TTC549 (cell line): ENCODE data around the gene NLRP11.

ENCODE experiments used
- FAIRE-seq: peaks from 2 replicates; lab custom pipeline; 2012; peaks lifted over from hg19 to GRCh38; lab: Jason Lieb, UNC

The NLRP11 gene

DNA sequence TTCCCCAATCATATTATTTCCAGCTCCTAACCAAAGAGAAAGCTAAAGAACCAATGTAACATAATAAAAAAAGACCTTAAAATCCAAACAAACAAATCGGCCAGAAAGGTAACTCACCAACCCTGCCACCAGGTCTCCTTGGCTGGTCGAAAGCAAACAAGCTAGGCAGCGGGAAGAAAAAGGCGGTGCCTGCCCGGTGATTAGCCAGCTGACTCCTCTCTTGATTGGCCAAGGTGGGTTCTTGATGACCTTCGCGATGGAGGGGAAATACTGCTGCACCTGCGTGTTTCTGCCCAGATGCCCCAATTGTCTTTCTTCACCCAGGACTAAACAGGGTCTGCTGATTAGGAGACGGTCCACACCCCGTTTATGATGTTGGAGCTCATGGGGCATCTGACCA is at the start of gene NLRP11:
Gene NLRP11, minus strand, starts transcription at position 154 of the 400 bp plus-strand sequence. CDS start 13,825 bp downstream, outside the sequence.
- FAIRE-seq: no peak

DNA sequence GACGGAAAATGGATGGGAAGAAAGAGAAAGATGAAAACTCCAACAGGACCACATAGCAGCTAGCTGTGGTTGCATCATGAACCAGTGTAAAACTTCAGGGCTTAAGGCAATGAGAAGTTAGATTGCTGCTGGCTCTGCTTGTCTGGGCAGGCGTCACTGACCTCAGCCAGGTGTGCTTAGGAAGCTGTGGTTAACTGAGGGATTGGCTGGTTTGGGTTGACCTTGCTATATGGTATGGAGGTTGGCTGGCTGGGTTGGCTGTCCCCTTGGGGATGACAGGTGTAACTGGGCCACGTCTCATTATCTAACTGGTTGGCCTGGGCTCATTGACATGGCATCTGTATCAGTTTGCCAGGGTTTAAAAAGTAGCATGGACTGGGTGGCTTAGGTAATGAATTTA is 45.4 kb upstream of the NLRP11 start:
- no peak for FAIRE-seq

DNA sequence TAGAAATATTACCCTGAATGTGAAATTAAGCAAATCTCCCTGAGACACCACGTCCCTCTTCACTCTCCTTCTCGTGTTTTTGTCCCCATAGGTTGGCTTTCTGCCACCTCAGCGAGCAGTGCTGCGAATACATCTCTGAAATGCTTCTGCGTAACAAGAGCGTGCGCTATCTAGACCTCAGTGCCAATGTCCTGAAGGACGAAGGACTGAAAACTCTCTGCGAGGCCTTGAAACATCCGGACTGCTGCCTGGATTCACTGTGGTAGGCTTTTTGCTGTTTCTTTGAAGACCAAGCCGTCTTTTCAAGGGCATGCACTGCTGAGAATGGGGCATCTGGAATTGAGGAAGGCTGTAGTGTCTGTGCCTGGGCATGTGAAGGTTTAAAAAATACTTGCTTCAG is 38.9 kb upstream of the NLRP11 start:
- FAIRE-seq: no peak

DNA sequence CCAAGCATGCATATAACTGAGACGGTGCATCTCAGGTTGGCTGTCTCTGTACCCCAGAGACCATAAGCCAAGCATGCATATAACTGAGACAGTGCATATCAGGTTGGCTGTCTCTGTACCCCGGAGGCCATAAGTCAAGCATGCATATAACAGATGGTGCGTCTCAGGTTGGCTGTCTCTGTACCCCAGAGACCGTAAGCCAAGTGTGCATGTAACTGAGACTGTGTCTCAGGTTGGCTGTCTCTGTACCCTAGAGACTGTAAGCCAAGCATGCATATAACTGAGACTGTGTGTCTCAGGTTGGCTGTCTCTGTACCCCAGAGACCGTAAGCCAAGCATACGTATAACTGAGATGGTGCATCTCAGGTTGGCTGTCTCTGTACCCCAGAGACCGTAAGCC is 35.3 kb upstream of the NLRP11 start:
- FAIRE-seq: no peak

DNA sequence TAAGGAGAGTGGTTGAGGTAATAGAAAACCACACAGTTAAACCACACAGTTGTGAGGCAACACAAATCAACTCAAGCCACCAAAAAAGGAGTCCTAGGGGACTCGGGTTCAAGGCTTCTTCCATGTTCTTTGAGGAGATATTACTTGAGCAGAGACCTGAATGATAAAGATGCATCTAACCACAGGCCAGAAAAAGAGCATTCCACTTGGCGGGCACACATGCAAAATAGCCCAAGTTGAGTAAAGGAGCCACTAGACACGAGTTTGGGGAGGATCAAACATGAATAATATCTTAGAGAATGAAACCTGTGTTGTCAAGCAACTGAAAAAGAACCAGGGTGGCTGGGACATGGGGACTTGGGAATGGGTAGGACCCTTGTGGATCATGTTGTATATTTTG is 34.7 kb upstream of the NLRP11 start:
- no peak for FAIRE-seq

DNA sequence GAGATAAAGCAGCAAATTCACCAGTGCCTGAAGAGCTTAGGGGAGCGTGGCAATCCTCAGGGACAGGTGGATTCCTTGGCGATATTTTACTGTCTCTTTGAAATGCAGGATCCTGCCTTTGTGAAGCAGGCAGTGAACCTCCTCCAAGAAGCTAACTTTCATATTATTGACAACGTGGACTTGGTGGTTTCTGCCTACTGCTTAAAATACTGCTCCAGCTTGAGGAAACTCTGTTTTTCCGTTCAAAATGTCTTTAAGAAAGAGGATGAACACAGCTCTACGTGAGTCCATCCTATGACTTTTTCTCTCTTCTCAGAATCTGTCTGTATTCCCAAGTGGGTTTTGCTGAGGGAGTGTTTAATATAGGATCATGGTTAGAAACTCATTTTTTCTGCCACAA is 27.2 kb upstream of the NLRP11 start:
- no peak for FAIRE-seq

DNA sequence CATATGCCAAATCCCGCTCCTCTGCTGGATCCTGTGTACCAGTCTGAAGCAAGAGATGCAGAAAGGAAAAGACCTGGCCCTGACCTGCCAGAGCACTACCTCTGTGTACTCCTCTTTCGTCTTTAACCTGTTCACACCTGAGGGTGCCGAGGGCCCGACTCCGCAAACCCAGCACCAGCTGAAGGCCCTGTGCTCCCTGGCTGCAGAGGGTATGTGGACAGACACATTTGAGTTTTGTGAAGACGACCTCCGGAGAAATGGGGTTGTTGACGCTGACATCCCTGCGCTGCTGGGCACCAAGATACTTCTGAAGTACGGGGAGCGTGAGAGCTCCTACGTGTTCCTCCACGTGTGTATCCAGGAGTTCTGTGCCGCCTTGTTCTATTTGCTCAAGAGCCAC is 26.6 kb upstream of the NLRP11 start:
- no peak for FAIRE-seq

DNA sequence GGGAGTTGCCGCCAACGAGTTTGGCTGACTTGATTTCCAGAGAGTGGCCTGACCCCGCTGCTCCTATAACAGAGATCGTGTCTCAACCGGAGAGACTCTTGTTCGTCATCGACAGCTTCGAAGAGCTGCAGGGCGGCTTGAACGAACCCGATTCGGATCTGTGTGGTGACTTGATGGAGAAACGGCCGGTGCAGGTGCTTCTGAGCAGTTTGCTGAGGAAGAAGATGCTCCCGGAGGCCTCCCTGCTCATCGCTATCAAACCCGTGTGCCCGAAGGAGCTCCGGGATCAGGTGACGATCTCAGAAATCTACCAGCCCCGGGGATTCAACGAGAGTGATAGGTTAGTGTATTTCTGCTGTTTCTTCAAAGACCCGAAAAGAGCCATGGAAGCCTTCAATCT is 26.2 kb upstream of the NLRP11 start:
- FAIRE-seq: no peak

DNA sequence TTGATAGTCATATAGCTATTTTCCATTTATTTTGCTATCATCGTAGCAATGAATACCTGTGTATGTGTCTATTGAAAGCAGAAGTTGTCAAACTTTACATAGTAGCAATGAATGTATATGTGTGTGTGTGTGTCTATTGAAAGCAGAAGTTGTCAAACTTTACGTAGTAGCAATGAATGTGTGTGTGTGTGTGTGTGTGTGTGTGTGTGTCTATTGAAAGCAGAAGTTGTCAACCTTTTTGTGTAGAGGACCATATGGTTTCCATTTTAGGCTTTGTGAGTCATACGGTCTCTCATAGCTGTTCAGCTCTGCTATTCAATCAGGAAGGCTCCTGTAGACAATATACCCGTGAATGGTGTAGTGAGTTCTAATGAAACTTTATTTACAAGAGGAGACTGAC is 25.4 kb upstream of the NLRP11 start:
- no peak for FAIRE-seq

DNA sequence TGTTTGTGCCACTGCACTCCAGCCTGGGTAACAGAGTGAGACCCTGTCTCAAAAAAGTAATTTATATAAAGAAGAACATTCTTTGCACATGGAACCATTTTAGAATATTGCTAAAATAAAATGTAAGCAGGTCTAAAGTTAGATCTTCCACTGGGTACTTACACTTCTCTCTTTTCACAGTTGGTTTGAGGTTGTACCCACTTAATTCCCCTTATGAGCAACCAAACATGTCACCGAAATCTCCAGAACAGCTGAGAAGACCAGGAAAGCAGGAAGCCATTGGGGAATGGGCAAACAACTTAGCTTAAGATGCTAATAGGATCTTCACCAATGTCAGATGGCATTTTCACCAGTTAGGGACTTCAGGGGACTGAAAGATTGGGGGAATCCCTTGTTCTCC is 23.4 kb upstream of the NLRP11 start:
- no peak for FAIRE-seq

DNA sequence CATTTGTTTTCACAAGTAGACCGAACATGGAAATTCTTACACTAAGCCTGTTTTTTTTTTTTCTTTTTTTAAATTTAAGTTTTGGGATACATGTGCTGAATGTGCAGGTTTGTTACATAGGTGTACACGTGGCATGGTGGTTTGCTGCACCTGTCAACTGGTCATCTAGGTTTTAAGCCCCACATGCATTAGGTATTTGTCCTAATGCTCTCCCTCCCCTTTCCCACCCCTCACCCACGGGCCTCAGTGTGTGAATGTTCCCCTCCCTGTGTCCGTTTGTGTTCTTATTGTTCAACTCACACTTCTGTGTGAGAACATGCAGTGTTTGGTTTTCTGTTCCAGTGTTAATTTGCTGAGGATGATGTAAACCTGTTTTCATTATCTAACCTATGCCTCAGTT is 7.1 kb upstream of the NLRP11 start:
- FAIRE-seq: no peak

DNA sequence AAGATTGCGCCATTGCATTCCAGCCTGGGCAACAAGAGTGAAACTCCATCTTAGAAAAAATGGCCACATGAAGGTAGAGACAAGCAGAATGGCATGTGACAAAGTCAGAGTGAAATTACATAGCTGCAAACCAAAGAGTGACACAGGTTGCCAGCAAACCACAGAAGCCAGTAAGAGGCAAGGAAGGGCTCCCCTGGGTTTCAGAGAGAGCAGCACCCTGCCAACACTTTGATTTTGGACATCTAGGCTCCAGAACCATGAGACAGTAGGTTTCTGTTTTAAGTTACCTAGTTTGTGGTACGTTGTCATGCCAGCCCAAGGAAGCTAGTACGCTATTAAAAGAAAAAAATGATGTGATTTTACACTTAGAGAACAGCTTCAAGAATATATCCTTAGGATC is 6.5 kb upstream of the NLRP11 start:
- no peak for FAIRE-seq

DNA sequence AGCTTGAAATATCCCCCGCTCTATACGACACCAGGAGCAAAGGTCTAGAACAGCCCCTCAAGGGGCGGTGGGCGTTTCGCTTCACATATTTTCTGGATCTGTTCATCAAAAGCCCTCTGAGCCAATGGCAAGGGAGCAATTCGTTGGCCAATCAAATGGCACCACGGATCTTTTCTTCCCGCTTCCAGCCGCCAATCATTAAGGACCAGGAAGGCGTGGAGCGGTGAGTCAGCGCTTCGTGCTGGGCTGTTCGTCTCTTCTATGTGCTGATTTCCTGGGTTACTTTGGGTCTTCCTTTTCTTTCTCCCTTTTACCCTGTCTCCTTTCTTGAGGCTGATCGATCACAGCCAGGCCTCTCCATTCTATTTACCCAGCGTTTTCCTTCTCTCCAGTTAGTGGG is 4.5 kb upstream of the NLRP11 start, which contains the start of gene NLRP4:
Gene NLRP4, plus strand, starts transcription at position 201 of the 400 bp plus-strand sequence. CDS start 15,541 bp downstream, outside the sequence.
- FAIRE-seq: no peak

DNA sequence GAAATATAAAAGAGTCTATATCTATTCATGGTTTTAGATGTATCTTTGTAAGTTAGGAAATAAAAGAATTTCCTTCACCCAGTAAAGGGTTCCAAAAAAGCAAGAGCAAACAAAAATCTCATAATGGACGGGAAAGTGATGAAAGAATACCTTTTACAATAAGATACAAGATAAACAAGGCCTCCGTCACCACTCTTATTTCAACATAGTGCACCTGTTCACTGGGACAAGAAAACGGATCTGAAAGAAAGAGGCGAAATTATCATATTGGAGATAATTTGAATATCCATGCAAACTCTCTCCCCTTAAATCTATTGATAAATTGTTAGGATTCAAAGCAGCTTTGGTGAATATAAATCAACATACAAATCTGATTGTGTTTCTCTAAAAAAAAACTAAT is 877 bp upstream of the NLRP11 start:
- FAIRE-seq: no peak

DNA sequence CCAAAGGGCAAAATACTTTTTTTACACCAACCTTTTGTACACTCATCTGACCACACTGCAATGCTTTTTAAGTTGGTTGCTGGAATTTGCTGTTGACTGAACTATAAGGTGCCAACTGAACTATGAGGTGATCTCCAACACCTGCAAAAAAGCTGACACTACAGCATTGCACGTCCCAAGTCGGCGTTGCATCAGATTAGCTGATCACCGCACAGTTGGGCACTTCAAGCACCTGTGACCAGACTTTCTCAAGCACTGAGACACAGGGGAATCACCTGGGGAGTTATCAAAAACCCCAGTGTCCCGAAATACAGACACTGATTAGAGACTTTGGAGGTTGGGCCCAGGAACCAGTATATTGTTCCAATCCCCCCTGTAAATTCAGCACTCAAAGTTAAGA is 1.1 kb downstream of the NLRP11 start:
- no peak for FAIRE-seq

DNA sequence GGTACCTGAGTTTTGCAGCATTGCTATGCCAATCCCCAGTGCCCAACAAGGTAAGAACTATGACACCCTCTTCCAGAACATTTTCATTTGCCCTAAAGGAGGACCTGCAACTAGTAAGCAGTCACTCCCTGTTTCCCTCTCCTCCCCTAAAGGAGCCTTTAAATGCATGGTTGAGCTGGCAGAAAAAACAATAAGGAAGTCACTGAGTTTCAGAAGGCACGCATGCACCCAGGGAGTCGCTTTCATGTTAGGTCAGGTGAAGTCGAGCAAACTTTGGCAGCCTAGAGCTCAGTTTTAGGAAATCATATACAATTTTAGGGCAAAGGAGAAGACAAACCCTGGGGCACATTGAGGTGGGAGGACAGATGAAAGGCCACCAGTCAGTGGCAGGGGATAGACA is 11.8 kb downstream of the NLRP11 start:
- no peak for FAIRE-seq

DNA sequence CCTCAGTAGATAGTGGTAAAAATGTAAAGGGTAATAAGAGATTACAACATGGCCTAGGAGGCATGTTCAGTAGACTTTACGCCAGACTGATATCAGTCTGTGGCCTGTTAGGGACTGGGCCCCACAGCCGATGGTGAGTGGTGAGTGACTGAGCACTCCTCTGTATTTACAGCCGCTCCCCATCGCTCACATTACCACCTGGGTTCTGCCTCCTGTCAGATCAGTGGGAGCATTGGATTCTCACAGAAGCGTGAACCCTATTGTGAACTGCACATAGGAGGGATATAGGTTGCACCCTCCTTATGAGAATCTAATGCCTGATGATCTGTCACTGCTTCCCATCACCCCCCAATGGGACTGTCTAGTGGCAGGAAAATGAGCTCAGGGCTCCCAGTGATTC is 17.9 kb downstream of the NLRP11 start:
- no peak for FAIRE-seq

DNA sequence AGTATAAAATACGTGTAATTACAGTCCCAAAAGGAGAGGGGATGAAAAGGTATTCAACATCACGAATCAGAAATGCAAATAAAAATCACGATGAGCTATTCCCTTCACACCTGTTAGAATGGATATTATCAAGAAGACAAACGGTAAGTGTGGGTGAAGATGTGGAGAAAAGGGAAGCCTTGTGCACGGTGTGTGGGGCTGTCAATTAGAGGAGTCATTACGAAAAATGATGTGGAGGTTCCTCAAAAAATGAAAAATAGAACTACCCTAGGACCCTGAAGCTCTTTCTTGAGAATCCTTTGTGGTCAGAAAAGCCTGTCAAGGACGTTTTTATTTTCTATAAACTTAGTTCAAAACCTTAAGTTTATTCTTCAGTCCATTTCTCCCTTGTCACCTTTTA is 19.4 kb downstream of the NLRP11 start:
- no peak for FAIRE-seq

DNA sequence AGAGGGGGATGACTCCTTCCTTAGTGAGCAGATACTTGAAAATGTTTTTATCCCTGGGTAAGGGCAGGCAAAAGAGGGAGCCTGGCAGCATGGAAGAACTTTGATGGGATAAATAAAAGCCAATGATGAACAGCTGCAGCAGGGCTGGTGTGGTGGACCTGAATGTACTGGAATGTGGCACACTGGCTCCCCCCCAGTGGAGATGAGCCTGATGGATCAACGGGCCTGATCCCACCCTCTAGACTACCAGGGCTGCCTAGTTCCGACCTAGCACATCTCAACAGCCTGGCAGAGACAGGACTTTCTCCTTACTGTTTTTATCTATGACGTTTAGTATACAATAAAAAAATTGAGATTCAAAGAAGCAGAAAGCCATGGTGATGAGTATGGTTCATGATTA is 20.5 kb downstream of the NLRP11 start:
- FAIRE-seq: no peak

DNA sequence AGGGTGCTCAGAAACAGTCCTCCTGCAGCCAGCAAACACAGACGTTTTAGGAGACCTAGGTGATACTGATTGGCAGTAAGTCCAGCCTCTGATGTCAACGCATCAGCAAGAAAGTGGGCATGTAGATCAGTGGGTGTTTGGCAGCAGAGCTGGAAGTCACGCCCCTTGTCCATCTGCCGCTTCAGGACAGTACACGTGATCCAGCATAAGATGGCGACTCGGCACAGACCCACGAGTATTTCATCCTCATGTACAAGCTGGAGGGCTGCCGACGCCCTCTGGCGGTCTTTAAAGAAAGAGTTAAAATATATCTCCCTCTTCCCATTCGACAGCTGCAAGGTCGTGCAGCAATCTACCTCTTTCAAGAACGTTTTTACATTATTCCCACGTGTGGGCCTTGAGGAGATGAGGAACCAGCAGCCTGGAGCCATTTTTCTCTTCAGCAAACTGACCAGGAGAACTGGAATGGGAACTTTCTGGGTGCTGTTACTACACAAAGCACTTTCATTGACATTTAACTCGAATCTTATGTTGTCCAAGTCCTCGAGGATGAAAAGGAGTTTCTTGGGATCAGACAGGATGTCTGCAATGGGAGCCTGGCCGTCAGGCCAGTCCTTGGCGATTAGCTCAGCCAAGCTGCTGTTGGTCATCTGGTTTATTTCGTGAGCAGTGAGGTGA is 22.3 kb downstream of the NLRP11 start:
- peak; percentile 57 for FAIRE-seq

DNA sequence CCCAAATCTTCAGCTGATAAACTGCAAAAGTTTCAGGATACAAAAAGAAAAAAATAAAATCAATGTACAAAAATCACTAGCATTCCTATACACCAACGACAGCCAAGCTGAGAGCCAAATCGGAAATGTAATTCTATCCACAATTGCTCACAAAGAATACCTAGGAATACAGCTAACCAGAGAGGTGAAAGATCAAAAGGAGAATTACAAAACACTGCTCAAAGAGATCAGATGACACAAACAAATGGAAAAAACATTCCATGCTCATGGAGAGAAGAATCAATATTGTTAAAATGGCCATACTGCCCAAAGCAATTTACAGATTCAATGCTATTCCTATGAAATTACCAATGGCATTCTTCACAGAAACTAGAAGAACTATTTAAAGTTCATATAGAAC is 29.5 kb downstream of the NLRP11 start:
- FAIRE-seq: no peak

DNA sequence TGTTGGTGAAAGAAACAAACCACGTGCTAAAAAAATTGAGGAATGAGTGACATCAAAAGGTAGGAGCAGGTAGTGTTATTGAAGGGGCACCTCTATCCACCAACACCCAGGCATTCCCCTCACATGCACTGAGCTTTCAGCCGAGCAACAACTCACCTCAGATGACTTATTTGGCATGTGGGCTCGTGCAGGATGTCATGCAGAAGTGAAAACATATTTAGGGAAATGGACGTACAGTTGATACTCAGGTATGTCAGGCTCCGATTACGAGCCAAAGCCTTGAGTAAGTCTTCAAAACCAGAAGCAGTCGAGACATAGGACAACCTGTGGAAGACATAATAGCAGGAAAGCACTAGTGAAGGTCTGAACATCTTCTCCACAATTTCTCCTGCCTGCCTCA is 30.4 kb downstream of the NLRP11 start:
- FAIRE-seq: no peak

DNA sequence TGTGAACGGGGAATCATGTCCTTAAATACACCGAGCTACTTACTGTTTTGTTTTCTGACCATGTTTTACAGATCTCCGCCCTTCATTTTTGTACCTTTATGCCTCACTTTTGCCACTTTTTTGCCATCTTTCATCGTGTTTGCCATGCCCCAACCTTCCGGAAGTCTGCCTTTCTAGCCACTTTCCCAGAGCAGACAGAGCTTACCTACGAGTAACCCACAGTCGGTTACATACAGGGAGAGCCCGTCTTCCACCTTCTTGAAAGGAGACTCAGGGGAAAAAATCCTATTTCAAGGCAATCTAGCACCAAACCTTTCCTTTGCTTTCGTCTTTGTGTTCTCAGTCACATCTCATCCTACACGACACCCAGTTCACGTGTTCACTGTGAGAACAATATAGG is 36.8 kb downstream of the NLRP11 start:
- FAIRE-seq: no peak

DNA sequence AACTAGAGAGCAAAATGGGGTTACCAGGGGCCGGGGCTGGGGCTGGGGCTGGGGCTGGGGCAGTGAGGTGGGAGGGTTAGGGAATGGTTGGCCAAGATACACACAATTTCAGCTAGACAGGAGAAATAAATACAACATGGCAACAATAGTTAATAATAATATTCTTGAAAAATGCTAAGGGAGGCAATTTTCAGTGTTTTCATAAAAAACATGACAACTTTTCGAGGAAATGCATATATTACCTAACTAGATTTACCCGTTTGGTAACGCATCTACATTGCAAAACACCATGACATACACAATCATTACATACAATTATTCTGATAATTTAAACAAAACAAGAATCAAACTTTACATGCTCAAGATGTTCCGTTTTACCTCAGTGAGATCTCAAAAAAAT is 50.7 kb downstream of the NLRP11 start:
- FAIRE-seq: no peak

DNA sequence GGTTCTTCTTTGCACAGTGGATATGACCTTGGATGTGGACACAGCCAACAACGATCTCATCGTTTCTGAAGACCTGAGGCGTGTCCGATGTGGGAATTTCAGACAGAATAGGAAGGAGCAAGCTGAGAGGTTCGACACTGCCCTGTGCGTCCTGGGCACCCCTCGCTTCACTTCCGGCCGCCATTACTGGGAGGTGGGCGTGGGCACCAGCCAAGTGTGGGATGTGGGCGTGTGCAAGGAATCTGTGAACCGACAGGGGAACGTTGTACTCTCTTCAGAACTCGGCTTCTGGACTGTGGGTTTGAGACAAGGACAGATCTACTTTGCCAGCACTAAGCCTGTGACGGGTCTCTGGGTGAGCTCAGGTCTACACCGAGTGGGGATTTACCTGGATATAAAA is 53.5 kb downstream of the NLRP11 start:
- FAIRE-seq: no peak
